Vagina (tissue), 2 donors: ENCODE results near the gene SLC37A1. TPM values are rescaled to one million over a fixed set of nuclear protein-coding genes. Genes with fewer than 3 reads are reported as not detected.
A peak's percentile ranks its signal among the peaks of the same experiment; 100 is the strongest.

Experiments used
- DNase-seq, 2 donors: peaks; one replicate each; pipeline ENCODE4 v3.0.0-alpha.2; 2017; ENCODE audit errors: extremely low spot score in 2 of 2
- H3K27ac ChIP-seq: fragments of 200-600 bp; sonication (generic); one replicate; pipeline ENCODE4 v1.5.1; 2019
- H3K27me3 ChIP-seq: fragments of 200-600 bp; sonication (generic); one replicate; pipeline ENCODE4 v1.5.1; 2019
- H3K36me3 ChIP-seq, 2 donors: fragments of 200-600 bp; sonication (generic); one replicate each; pipeline ENCODE4 v1.5.1; 2017 to 2019
- H3K4me1 ChIP-seq: fragments of 200-600 bp; sonication (generic); one replicate; pipeline ENCODE4 v1.5.1; 2019
- H3K4me3 ChIP-seq, 2 donors: fragments of 200-600 bp; sonication (generic); 1 replicate in 1 of 2; 2 replicates in 1 of 2; pipeline ENCODE4 v1.5.1; 2016 to 2019
- H3K9me3 ChIP-seq: fragments of 200-600 bp; sonication (generic); one replicate; pipeline ENCODE4 v1.5.1; 2019
- POLR2A ChIP-seq, 2 donors: fragments of 450-650 bp; IDR thresholded peaks; one replicate each; pipeline ENCODE4 v1.6.1; 2017; ENCODE audit warnings: antibody characterized with exemption in 2 of 2, mild to moderate bottlenecking in 2 of 2, moderate library complexity in 2 of 2
- POLR2AphosphoS5 ChIP-seq, 2 donors: sonication (generic); formaldehyde crosslinking; IDR thresholded peaks; one replicate each; pipeline ENCODE4 v1.9.0; 2017; ENCODE audit warnings: antibody characterized with exemption in 2 of 2, mild to moderate bottlenecking in 2 of 2, low read depth in 1 of 2; ENCODE audit not compliant: insufficient read depth in 1 of 2
- intact Hi-C: fragments of 100-400 bp; cut with DNase I; formaldehyde crosslinking; loops from one replicate; pipeline ENCODE4 v1.15.1; 2023
- total RNA-seq: library from RNA; depleted of rRNA; stranded (reverse); fragments of >200 nt; gene quantifications from one replicate; pipeline ENCODE4 v1.2.3, GENCODE V29; 2016
- TF ChIP-seq, protein P1 (sequence below), 3 experiments: fragments of 450-650 bp in 2 of 3; fragments of 200-600 bp in 1 of 3; sonication (generic) in 1 of 3; IDR thresholded peaks; one replicate each; pipeline ENCODE4 v1.5.1; 2017 to 2019; ENCODE audit warnings: antibody characterized with exemption in 3 of 3, mild to moderate bottlenecking in 2 of 3, moderate library complexity in 2 of 3

The SLC37A1 gene
- total RNA-seq, 1 donor from 2014 or later: 11.8 TPM

DNA sequence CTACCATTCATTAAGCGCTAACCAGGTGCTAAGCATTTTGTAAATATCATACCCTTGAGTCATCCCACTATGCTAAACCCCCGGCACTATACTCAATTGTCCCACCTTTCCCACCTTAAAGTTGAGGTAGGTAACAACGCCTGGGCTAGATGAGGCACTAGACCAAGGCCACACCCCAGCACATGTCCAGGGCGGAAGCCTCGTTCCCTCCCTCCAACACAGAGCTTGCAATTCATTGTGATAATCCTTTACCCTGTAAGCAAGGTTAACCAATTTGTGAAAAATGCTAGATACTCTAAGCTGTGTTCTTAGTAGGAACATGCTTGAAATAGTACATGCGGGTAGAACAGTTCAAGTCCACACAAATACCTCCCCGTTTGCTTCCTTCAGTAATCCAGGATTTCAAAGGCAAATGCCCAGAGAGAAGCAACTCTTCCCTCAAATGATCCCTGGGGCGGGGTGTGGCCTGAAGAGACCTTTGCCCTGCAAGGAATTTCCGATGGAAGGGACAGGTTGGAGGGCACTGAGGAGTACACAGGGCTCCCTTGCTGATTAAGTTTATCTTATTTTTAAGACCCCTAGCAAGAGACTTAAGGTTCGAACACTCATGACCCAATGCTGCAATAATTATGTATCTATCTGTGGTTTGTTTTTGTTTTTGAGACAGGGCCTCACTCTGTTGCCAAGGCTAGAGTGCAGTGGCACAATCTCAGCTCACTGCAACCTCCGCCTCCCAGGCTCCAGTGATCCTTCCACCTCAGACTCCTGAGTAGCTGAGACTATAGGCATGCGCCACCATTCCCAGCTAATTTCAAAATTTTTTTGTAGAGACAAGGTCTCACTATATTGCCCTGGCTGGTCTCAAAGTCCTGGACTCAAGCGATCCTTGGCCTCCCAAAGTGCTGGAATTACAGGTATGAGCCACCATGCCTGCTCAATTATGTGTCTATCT is 20.3 kb upstream of the SLC37A1 start:
- TF ChIP-seq POLR2A (IDR thresholded peaks at IDR 0.05): no peak
- TF ChIP-seq, protein P1, sequence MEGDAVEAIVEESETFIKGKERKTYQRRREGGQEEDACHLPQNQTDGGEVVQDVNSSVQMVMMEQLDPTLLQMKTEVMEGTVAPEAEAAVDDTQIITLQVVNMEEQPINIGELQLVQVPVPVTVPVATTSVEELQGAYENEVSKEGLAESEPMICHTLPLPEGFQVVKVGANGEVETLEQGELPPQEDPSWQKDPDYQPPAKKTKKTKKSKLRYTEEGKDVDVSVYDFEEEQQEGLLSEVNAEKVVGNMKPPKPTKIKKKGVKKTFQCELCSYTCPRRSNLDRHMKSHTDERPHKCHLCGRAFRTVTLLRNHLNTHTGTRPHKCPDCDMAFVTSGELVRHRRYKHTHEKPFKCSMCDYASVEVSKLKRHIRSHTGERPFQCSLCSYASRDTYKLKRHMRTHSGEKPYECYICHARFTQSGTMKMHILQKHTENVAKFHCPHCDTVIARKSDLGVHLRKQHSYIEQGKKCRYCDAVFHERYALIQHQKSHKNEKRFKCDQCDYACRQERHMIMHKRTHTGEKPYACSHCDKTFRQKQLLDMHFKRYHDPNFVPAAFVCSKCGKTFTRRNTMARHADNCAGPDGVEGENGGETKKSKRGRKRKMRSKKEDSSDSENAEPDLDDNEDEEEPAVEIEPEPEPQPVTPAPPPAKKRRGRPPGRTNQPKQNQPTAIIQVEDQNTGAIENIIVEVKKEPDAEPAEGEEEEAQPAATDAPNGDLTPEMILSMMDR (IDR thresholded peaks at IDR 0.05): no peak
- no peak for TF ChIP-seq POLR2AphosphoS5 (IDR thresholded peaks at IDR 0.05; ENCODE audit: insufficient read depth in 1 of 2, low read depth in 1 of 2)
- H3K9me3 ChIP-seq: no peaks in the 10 kb centered on the region
- no peaks in the 10 kb centered on the region for H3K36me3 ChIP-seq
- peaks cover 12% of the 10 kb centered on the region for H3K4me1 ChIP-seq
- no peak overlapping the region for H3K27ac ChIP-seq
- H3K4me3 ChIP-seq: no peak overlapping the region
- H3K27me3 ChIP-seq: no peaks in the 10 kb centered on the region
- DNase-seq: no peak
- intact Hi-C loops: no loop called here

DNA sequence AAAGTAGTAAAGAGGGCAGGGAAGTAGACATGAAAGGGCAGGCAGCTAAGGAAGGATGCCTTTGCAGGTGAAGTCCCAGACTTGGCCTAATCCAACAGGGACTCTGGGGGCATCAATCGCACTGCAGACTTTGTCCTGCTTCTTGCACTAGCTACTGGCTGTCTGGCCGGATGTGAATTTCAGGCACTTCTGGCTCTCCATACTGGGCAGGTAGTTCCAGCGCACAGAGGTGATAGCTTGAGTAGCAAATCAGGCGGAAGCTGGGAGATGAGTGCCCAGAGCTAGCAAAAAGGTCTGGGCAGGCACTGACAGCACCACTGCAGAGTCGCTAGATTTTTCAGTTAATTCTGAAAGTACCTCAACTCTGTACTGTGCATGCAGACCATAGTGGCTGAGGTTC is 18.6 kb upstream of the SLC37A1 start:
- intact Hi-C loops: no loop called here
- peaks cover 12% of the 10 kb centered on the region for H3K4me1 ChIP-seq
- H3K9me3 ChIP-seq: no peaks in the 10 kb centered on the region
- DNase-seq: peak in 1 of 2 donors; percentile 87
- H3K4me3 ChIP-seq: no peak overlapping the region
- no peaks in the 10 kb centered on the region for H3K27me3 ChIP-seq
- no peaks in the 10 kb centered on the region for H3K36me3 ChIP-seq
- TF ChIP-seq POLR2AphosphoS5 (IDR thresholded peaks at IDR 0.05; ENCODE audit: insufficient read depth in 1 of 2, low read depth in 1 of 2) (no peak), POLR2A (IDR thresholded peaks at IDR 0.05) (no peak)
- TF ChIP-seq, protein P1 (IDR thresholded peaks at IDR 0.05): no peak
- H3K27ac ChIP-seq: no peak overlapping the region

DNA sequence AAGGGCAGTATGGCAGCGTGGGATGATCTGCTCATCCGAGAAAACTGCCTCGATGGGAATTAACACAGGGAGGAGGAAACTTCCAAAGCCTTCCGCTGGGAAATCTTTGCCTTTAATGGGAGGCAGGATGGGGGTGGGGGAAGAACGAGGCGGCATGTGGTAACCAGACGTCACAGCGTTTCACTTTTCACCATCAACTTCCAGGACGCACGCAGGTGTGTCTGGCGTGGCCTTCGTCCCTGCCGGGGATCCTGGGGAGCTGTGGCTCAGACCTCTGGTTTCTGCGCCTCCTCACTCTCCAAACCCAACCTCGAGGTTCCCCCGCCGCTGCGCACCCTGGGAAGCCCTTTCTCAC is 17.9 kb upstream of the SLC37A1 start:
- no peaks in the 10 kb centered on the region for H3K36me3 ChIP-seq
- no peaks in the 10 kb centered on the region for H3K9me3 ChIP-seq
- intact Hi-C loops: no loop called here
- no peak for TF ChIP-seq POLR2A (IDR thresholded peaks at IDR 0.05)
- H3K27me3 ChIP-seq: no peaks in the 10 kb centered on the region
- peaks cover 12% of the 10 kb centered on the region for H3K4me1 ChIP-seq
- H3K27ac ChIP-seq: peak overlapping the region; percentile 87
- peak overlapping the region; percentile 48 to 70 for H3K4me3 ChIP-seq
- DNase-seq: no peak

DNA sequence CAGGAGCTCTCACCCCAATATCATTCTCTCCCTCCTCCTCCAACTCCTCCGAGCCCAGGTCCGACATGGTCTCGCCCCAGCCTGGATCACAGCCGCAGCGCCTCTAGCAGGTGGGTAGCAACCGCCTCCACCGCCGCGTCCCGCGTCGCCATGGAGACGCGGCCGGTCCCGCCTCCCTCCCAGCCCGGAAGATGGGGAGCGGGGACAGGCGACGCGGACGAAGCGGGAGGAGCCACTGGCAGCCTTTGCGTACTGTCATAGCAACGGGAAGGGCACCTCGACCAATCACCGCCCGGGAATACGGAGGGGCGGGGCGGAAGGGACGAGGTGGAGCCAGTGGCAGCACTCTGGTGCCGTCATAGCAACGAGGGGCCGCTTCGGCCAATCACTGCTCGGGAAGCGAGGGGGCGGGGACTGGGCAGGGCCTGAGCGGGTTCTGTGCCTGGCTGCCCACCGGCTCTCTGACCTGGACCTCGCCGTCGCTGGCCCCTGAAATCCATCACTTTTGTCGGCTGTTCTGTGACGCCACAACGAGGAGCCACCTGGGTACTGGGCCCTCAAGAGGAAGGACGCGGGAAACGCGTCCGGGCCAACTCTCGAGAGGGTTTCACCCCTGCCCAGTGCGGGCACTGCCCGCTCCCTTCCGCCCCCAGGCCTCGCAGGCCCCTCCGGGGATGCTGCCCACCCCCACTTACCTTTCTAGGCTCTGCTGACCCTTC is 17.4 kb upstream of the SLC37A1 start, which contains the start of gene RSPH1:
TSS of gene RSPH1 (minus strand) at position 105 of the 719 bp plus-strand sequence. CDS start at position 67, 38 bp downstream.
- DNase-seq: peak in 1 of 2 donors; percentile 100
- Histone ChIP-seq H3K9me3 (no peaks in the 10 kb centered on the region), H3K36me3 (no peaks in the 10 kb centered on the region), H3K4me1 (peaks cover 12% of the 10 kb centered on the region), H3K4me3 (peak within 1 kb of the TSS; percentile 48 to 70), H3K27me3 (no peaks in the 10 kb centered on the region), H3K27ac (peak within 1 kb of the TSS; percentile 87)
- intact Hi-C loops: no loop called here
- TF ChIP-seq POLR2A (IDR thresholded peaks at IDR 0.05): peak in 1 of 2 donors; percentile 67
- TF ChIP-seq, protein P1 (IDR thresholded peaks at IDR 0.05): peak in 1 of 3 experiments; percentile 7
- peak; percentile 90 to 92 for TF ChIP-seq POLR2AphosphoS5 (IDR thresholded peaks at IDR 0.05; ENCODE audit: insufficient read depth in 1 of 2, low read depth in 1 of 2)

DNA sequence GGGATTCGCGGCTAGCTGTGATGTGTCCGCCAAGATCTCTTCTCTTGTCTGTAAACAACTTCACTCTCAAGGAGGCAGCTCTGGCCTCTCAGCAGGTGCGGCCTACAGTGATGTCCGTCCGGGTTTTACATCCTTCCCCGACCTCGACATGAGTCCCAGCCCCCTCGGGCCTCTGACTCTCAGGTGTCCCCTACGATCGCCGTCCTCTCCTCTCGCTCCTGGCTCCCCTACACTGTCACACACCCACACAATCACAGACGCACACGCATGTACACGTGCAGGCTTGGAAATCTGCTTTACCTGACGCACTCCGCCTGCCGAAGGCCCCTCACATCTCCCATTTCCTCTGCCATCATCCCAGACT is 16.8 kb upstream of the SLC37A1 start:
- Histone ChIP-seq H3K27ac (peak overlapping the region; percentile 87), H3K27me3 (no peaks in the 10 kb centered on the region), H3K4me1 (peaks cover 12% of the 10 kb centered on the region), H3K4me3 (peak overlapping the region; percentile 48 to 70), H3K9me3 (no peaks in the 10 kb centered on the region), H3K36me3 (no peaks in the 10 kb centered on the region)
- intact Hi-C loops: no loop called here
- DNase-seq: no peak
- TF ChIP-seq POLR2A (IDR thresholded peaks at IDR 0.05) (no peak), POLR2AphosphoS5 (IDR thresholded peaks at IDR 0.05; ENCODE audit: insufficient read depth in 1 of 2, low read depth in 1 of 2) (no peak)
- TF ChIP-seq, protein P1 (IDR thresholded peaks at IDR 0.05): no peak
